Panc1 (cell line): ENCODE results near the gene KLHDC1. TPM values are rescaled to one million over a fixed set of nuclear protein-coding genes. Genes with fewer than 3 reads are reported as not detected.
"Not testable (repeated sequence)": the region's sequence is repeated elsewhere in the genome, so short reads cannot be mapped to it uniquely, and the experiment has no call there.

Experiments
- ATAC-seq: fragments of 200-7000 bp; cut with Tn5 transposase; 2 replicates; pipeline ENCODE4 v1.9.1; 2020; ENCODE audit warnings: mild to moderate bottlenecking, moderate library complexity
- BruUV-seq: library from RNA; stranded (reverse); fragments of 400-500 nt; replicated peaks from 2 replicates; lab custom pipeline; 2021; lab: Mats Ljungman, UMichigan
- CTCF ChIA-PET: fragments of 300-600 bp; sonication (Branson Sonifier 250); formaldehyde crosslinking; loops from one replicate; lab custom pipeline; 2022; ENCODE audit warnings: antibody characterized with exemption; lab: Charles Lee
- POLR2A ChIA-PET: fragments of 300-600 bp; sonication (Branson Sonifier 250); formaldehyde crosslinking; loops from one replicate; lab custom pipeline; 2022; ENCODE audit warnings: antibody characterized with exemption; lab: Charles Lee
- DNase-seq: peaks from one replicate; pipeline ENCODE4 v3.0.0-alpha.2; 2010; ENCODE audit warnings: low read depth, low spot score
- H3K27ac ChIP-seq: 2 replicates; pipeline ENCODE4 v1.5.1; 2011; ENCODE audit warnings: mild to moderate bottlenecking, low read length, inconsistent platforms
- H3K27me3 ChIP-seq: fragments of 200-500 bp; sonication (Bioruptor generic); 2 replicates; pipeline ENCODE4 v1.6.0; 2014; ENCODE audit warnings: low read length, inconsistent platforms; ENCODE audit not compliant: control insufficient read depth, insufficient read depth
- H3K36me3 ChIP-seq: fragments of 200-500 bp; sonication (Bioruptor generic); 2 replicates; pipeline ENCODE4 v1.5.1; 2014; ENCODE audit warnings: inconsistent platforms, mild to moderate bottlenecking, low read length, moderate library complexity; ENCODE audit not compliant: control insufficient read depth, insufficient read depth
- H3K4me1 ChIP-seq: 2 replicates; pipeline ENCODE4 v1.5.1; 2011; ENCODE audit warnings: inconsistent platforms, mild to moderate bottlenecking, low read length, moderate library complexity; ENCODE audit not compliant: control insufficient read depth, insufficient read depth
- H3K4me3 ChIP-seq, 2 experiments: 2 replicates each; pipeline ENCODE4 v1.5.1; 2011 to 2012; ENCODE audit warnings: low read depth in 2 of 2, low read length in 2 of 2, mild to moderate bottlenecking in 2 of 2, inconsistent platforms in 1 of 2, moderate library complexity in 1 of 2
- H3K9me3 ChIP-seq: fragments of 200-500 bp; sonication (Bioruptor generic); 2 replicates; pipeline ENCODE4 v1.5.1; 2014; ENCODE audit warnings: low read depth, mild to moderate bottlenecking, inconsistent platforms, low read length, moderate library complexity; ENCODE audit not compliant: control insufficient read depth, insufficient read depth
- CTCF ChIP-seq: fragments of 450-650 bp; IDR thresholded peaks from 2 replicates; pipeline ENCODE4 v1.5.1; 2017; ENCODE audit warnings: mild to moderate bottlenecking
- POLR2AphosphoS5 ChIP-seq: IDR thresholded peaks from 2 replicates; pipeline ENCODE4 v1.6.1; 2012; ENCODE audit warnings: mild to moderate bottlenecking, low read depth, low read length, moderate library complexity
- REST ChIP-seq, 2 experiments: IDR thresholded peaks; 2 replicates each; pipeline ENCODE4 v1.6.1; 2011 to 2012; ENCODE audit warnings: low read depth in 2 of 2, control low read depth in 1 of 2, low read length in 1 of 2, mild to moderate bottlenecking in 1 of 2, moderate library complexity in 1 of 2; ENCODE audit not compliant: insufficient read depth in 1 of 2
- SIN3A ChIP-seq: IDR thresholded peaks from 2 replicates; pipeline ENCODE4 v1.6.1; 2012; ENCODE audit warnings: low read depth, mild to moderate bottlenecking, low read length, moderate library complexity, borderline replicate concordance; ENCODE audit not compliant: insufficient read depth
- TCF7L2 ChIP-seq: IDR thresholded peaks from 2 replicates; pipeline ENCODE4 v1.6.1; 2011; ENCODE audit warnings: mild to moderate bottlenecking, low read depth, low read length, inconsistent platforms
- in situ Hi-C: cut with HindIII; loops from 2 replicates; pipeline ENCODE4 v1.10.0; 2016; ENCODE audit warnings: low sequenced_read_pairs, low pct_unique_long_range_greater_than_20kb
- intact Hi-C: fragments of 100-400 bp; cut with micrococcal nuclease; formaldehyde crosslinking; loops from one replicate; pipeline ENCODE4 v1.10.0; 2022; ENCODE audit not compliant: unreplicated experiment
- total RNA-seq: library from RNA; stranded (reverse); gene quantifications from one replicate; pipeline ENCODE4 v1.2.1, GENCODE V29; 2021; ENCODE audit not compliant: unreplicated experiment

KLHDC1 gene
- total RNA-seq, 1 experiment from 2014 or later: 1.3 TPM

GRCh38 chr14:49654511-49654910 lies 38.4 kb upstream of the KLHDC1 start:
- TF ChIP-seq SIN3A: no peak
- no peak for TF ChIP-seq TCF7L2
- TF ChIP-seq REST (IDR thresholded peaks at IDR 0.05; ENCODE audit: insufficient read depth in 1 of 2, low read depth in 2 of 2, low read length in 1 of 2): no peak
- TF ChIP-seq CTCF: no peak
- no peak for TF ChIP-seq POLR2AphosphoS5
- H3K27me3 ChIP-seq: no peaks in the 10 kb centered on the region
- in situ Hi-C loops (no loop called here), intact Hi-C loops (no loop called here)
- ATAC-seq (no peak), DNase-seq (no peak)
- no peak overlapping the region for H3K4me3 ChIP-seq
- CTCF ChIA-PET: interaction anchor here (0.6 kb wide), 1 partner anchor 34 kb away, joined by 3 read pairs; the partner anchor contains the start of gene RPL36AL
- H3K4me1 ChIP-seq: no peaks in the 10 kb centered on the region
- H3K27ac ChIP-seq: no peak overlapping the region
- POLR2A ChIA-PET: no interaction called here
- no TSS peak for BruUV-seq
- no peaks in the 10 kb centered on the region for H3K9me3 ChIP-seq
- peaks cover 4% of the 10 kb centered on the region; the same call in 1 of the 2 replicates for H3K36me3 ChIP-seq

GRCh38 chr14:49657500-49657899 lies 35.4 kb upstream of the KLHDC1 start:
- H3K36me3 ChIP-seq, H3K27ac ChIP-seq, H3K4me1 ChIP-seq, H3K9me3 ChIP-seq, BruUV-seq, CTCF ChIA-PET, ATAC-seq, DNase-seq, intact Hi-C loops, POLR2A ChIA-PET, in situ Hi-C loops, H3K27me3 ChIP-seq, H3K4me3 ChIP-seq: not testable (repeated sequence)

GRCh38 chr14:49659526-49660455 lies 33.1 kb upstream of the KLHDC1 start:
- DNase-seq (peak; percentile 65), ATAC-seq (peak; percentile 69; the same call in 1 of the 2 replicates)
- Histone ChIP-seq H3K36me3 (peaks cover 2% of the 10 kb centered on the region; the same call in 1 of the 2 replicates), H3K27me3 (no peaks in the 10 kb centered on the region), H3K4me3 (no peak overlapping the region), H3K9me3 (no peaks in the 10 kb centered on the region), H3K27ac (no peak overlapping the region), H3K4me1 (no peaks in the 10 kb centered on the region)
- BruUV-seq: no TSS peak
- TF ChIP-seq SIN3A (no peak), CTCF (no peak), POLR2AphosphoS5 (no peak), REST (IDR thresholded peaks at IDR 0.05; ENCODE audit: insufficient read depth in 1 of 2, low read depth in 2 of 2, low read length in 1 of 2) (no peak), TCF7L2 (no peak)
- ChIA-PET CTCF (no interaction called here), POLR2A (no interaction called here)
- intact Hi-C loops: no loop called here
- in situ Hi-C loops: no loop called here
